Gastrocnemius medialis (tissue), 4 donors: ENCODE data around the gene SCRT2.

ENCODE experiments used
- POLR2A ChIP-seq, 2 donors: fragments of 450-650 bp; IDR thresholded peaks; one replicate each; pipeline ENCODE4 v1.6.1; 2017; ENCODE audit warnings: antibody characterized with exemption in 2 of 2, mild to moderate bottlenecking in 2 of 2, moderate library complexity in 2 of 2
- TF ChIP-seq, protein P1 (sequence below), 5 experiments: fragments of 450-650 bp in 3 of 5; fragments of 200-600 bp in 2 of 5; sonication (generic) in 2 of 5; IDR thresholded peaks in 4 of 5; conservative IDR thresholded peaks in 1 of 5; 1 replicate in 4 of 5; 2 replicates in 1 of 5; pipeline ENCODE4 v1.5.1; 2016 to 2019; ENCODE audit warnings: antibody characterized with exemption in 5 of 5, mild to moderate bottlenecking in 3 of 5, moderate library complexity in 3 of 5

DNA sequence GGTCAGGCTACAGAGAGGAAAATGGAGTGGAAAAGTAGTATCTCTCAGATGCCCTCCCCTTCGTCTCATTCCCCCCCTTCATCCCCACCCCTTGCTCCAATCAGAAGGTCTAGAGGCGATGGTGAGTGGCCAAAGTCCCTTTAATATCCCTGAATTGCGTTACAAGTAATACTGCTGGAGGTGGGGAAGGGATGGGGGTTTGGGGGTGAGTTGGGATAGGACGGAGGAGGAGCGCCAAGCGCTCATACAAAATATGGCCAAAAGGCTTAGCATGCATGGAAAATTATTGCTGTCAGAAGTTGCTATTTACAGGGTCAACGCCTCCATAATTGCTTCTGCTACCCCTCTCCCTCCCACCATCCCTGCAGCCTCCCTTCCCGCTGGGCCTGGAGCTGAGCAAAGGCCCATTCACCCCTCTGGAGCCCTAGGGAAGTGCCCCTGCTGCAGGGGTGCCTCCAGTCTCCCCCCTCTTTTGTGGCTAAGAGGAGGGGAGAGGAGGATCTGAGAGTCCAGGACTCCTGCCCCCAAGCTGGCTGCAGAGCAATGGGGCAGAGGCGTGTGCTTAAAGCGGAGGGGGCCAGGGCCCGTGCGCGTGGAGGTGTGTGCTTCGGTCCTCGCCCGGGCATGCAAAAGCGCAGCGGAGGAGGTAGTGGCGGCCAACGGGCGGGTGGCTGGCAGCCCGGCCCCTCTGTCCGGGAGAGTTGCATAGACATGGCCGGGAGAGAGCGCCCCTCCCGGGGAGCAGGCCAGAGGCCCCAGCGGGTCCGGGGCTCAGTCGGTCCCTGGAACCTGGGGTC is 13.9 kb downstream of the SCRT2 start:
- TF ChIP-seq, protein P1, sequence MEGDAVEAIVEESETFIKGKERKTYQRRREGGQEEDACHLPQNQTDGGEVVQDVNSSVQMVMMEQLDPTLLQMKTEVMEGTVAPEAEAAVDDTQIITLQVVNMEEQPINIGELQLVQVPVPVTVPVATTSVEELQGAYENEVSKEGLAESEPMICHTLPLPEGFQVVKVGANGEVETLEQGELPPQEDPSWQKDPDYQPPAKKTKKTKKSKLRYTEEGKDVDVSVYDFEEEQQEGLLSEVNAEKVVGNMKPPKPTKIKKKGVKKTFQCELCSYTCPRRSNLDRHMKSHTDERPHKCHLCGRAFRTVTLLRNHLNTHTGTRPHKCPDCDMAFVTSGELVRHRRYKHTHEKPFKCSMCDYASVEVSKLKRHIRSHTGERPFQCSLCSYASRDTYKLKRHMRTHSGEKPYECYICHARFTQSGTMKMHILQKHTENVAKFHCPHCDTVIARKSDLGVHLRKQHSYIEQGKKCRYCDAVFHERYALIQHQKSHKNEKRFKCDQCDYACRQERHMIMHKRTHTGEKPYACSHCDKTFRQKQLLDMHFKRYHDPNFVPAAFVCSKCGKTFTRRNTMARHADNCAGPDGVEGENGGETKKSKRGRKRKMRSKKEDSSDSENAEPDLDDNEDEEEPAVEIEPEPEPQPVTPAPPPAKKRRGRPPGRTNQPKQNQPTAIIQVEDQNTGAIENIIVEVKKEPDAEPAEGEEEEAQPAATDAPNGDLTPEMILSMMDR (IDR thresholded peaks at IDR 0.05 in 4 of 5, conservative IDR thresholded peaks at IDR 0.05 in 1 of 5): no peak
- no peak for TF ChIP-seq POLR2A (IDR thresholded peaks at IDR 0.05)
